EH (cell line): ENCODE data around the gene WDR1.

Source experiments
- DNase-seq: peaks from one replicate; pipeline ENCODE4 v3.0.0-alpha.2; 2015; ENCODE audit warnings: low read depth

The WDR1 gene

DNA sequence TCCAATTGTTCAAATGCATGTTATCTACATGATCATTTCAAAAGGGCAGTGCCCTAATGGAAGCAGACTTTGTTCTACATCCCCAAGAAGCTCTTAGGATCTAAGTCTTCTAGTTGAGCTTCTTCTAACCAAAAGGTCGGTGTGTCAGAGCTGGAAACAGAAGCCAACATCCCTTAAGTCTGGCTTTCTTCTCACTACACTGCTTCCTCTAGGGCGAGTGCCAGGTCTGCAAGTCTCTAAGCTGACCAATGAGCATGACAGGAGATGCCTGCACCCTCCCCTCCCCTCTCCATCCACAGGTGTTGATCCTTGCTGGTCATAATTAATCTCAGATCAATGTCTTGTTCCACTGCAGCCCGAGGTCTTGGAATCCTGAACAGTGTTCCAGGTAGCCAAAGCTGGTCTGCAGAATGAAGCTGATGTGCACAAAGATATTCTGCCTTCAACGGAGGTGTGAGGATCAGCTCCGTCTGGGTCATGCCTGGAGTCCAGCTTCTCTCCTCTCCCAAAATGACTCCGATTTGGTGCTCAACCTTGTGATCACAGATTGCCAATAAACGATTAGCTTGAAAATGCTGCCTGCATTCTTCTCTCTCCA is 44.1 kb downstream of the WDR1 start:
- DNase-seq, result no peak

DNA sequence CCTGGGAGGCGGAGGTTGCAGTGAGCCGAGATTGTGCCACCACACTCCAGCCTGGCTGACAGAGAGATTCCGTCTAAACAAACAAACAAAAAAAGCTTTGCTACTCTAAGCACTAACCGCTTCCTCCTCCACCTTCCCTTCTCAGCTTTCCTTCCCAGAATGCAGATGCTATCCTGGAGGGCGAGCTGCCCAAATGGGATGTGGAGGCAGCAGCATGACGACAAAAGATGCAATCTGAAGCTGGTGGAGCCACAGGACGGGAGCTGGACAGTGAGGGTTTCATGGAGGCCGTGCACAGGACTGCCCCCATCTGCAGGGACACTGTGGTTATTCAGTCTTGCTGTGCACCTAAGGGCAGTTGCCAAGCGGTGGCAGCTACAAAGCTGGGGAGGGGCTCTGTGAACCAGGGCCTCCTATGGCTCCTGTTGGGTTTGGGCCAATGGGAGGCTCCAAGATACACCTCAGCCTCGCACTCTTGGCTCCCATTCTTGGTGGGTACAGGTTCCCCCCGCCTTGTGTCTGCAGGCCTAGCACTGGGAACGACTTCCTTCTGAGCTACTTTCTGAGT is 47.4 kb downstream of the WDR1 start:
- DNase-seq, result no peak

- DNase-seq, result no peak
Measured at GRCh38 chr4:10066670-10067651, 49.6 kb downstream of the WDR1 start.

- DNase-seq, result no peak
Measured at GRCh38 chr4:10066206-10066605, 50.4 kb downstream of the WDR1 start.

DNA sequence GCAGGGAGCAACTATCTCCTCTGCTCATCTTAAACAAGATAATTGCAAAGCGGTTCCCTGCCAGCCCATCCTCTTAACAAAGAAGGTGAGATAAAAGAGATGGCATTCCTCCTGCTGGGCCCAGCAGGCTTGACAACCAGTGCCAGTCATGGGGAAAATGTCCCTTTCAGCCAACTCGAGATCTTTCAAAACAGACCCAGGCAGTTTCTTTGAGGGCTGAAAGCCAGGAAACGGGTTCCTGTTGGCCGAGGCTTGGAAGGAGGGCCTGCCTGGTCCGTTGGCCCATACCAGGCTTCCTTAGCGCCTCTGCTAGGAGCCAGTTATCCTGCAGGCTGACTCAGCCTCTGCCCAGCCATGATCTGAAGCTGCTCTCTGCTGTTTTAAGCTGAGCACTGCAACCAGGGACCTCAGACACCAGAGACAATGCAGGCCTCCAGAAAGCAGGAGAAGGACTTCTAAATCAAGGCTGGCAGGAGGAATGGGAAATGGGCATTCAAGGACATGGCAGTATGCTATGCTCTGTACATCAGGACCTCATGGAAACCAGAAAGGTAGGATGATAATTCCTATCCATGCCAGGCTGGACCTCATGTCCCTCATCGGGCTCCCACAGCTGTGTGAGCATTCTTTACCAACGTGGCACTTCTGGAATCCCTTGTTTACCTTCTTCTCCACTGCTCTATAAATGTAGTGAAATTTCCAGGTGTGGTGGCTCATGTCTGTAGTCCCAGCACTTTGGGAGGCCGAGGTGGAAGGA is 52.9 kb downstream of the WDR1 start:
- peak; percentile 76 for DNase-seq

DNA sequence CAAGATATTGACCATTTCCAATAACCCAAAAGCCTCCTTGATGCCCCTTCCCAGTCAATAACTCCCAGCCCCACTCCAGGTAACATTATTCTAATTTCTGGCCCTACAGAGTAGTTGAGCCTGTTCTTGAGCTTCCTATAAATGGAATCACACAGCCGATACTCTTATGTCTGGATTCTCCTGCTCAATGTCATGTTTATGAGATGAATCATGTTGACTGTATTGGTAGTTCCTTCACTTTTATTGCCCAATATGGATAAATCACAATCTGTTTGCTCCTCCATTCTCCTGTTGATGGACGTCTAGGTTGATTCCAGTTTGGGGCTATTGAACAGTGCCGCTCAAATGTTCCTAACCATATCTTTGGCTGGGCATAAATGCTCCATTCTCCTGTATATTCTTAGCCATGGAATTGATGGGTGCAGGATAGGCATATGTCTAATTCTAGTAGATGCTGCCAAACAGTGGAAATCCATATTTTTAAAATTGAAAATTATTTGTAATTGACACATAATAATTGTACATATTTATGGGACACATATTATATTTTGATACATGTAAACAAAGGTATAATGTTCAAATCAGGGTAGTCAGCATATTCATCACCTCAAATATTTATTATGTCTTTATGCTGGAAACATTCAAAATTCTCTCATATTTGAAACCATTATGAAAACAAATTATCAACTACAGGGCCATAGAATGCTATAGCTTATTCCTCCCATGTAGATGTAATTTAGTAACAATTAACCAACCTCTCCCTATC is 54.8 kb downstream of the WDR1 start:
- peak; percentile 45 for DNase-seq

DNA sequence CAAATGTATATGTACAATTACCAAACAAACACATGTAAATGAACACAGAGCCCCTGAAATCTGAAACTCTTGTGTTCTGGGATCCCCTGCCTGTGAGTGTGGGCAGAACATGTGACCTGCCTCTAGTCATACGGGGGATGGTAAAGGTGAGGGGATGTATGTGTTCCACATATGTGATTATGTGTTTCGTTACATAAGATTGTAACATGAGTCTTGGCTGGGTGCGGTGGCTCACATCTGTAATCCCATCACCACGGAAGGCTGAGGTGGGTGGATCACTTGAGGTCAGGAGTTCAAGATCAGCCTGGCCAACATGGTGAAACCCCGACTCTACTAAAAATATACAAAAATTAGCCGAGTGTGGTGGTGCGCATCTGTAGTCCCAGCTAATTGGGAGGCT is 58.2 kb downstream of the WDR1 start:
- no peak for DNase-seq

DNA sequence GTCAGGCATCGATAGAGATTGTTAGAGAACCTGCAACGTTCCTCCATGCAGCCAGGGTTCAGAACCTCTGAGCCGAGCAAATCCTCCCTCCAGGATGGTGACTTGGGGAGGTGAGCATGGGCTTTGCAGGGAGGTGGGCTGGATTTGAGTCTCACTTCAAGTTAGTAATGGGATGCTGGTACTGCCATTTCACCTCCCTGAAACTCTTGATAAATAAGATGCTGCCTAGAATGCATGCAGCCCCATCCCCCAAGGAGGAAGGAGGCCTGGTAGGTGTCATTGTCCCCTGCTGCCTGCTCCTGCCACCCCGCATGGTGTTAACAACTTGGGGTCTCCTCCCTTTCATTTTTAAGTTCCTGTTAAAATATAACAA is 59.6 kb downstream of the WDR1 start:
- no peak for DNase-seq

GRCh38 chr4:10056334-10057022 is 60.1 kb downstream of the WDR1 start:
- no peak for DNase-seq

DNA sequence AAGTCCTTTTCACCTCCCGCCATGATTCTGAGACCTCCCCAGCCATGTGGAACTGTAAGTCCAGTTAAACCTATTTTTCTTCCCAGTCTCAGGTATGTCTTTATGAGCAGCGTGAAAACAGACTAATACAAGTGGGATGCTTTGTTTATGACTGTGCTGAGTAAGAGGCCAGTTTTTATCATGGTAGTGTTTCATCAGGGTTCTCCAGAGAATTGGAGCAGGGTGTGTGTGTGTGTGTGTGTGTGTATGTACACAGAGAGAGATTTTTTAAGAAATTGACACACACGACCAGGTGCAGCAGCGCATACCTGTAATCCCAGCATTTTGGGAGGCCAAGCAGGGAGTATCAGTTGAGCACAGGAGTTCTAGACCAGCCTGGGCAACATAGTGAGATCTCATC is 60.7 kb downstream of the WDR1 start:
- no peak for DNase-seq

- DNase-seq, result no peak
Measured at GRCh38 chr4:10054571-10055041, 62.0 kb downstream of the WDR1 start.

DNA sequence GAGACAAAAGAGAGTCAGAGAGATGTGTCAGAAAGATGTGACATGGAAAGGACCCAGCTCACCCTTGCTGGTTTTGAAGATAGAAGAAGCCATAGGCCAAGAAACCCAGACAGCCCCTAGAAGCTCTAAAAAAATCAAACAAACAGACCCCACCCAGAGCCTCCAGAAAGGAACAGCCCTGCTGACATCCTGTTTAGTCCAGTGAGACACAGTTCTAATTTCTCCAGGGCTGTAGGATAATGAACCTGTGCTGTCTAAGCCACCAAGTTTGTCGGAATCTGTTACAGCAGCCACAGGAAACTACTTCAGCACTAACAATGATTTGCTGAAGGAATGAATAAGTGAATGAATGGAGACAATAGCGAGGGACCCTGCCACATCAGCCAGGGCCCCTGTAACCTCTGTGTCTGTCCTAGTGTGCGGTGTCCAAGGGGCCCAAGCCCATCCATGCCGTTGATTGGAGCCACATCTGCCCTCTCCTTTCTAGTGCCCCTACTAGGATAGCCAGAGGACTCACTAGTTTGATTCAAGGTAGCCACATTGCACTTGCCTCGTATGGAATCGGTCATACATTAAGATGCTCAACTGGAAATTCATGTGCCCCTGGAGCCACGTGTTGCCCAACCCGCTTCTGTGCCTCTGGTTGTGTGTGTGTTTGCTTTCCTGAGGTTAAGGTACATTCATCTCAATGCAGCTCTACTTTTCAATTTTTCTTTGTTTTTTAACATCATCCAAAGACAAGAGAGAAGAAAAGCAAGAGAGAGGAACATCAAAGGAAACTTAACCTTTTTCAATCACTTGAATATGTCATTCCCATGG is 62.8 kb downstream of the WDR1 start:
- DNase-seq, result no peak

- DNase-seq, result no peak
Measured at GRCh38 chr4:10051517-10052135, 65.0 kb downstream of the WDR1 start.

- DNase-seq, result no peak
Measured at GRCh38 chr4:10050721-10051120, 65.9 kb downstream of the WDR1 start.

- DNase-seq, result no peak
Measured at GRCh38 chr4:10050261-10050661, 66.3 kb downstream of the WDR1 start.

GRCh38 chr4:10048941-10049697 is 67.5 kb downstream of the WDR1 start:
- DNase-seq, result no peak

DNA sequence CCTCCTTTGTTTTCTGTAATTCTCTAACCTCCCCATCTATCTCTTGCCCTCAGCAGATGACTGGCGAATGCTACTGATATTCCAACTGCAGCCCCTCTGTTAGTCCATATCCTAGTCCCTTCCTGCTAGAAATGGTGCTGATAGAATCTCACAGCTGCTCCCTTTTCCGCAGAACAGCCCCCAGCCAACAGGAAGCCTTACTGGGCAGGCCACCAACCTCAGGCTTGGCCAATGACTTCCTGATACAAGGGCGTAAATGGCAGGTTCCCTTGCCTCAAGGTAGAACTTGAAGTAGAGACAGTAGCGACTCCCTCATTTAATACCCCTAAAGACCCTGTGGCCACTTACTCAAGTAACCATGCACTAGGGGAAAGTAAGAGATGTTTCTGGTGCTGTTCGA is 68.6 kb downstream of the WDR1 start:
- DNase-seq, result no peak

GRCh38 chr4:10046471-10046870 is 70.1 kb downstream of the WDR1 start:
- peak; percentile 41 for DNase-seq

DNA sequence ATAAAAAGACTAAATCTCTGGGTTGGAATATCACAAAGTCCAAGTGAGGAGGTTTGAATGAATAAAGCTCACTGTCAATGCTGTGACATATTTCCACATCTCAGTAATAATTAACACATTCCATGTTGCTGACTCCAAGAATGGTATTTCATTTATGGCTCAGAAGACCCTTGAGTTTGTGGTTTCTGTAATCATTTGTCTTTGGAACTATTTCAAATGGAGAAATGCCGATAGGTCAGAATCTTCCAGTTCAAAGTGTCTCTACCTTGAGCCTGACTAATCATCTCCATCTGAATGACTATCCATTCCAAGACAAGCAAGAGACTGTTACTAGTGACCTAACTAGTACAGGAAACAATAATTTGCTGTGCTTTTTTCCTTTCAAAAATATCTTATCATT is 71.1 kb downstream of the WDR1 start:
- peak; percentile 83 for DNase-seq
